HG02642 (cell line): ENCODE data around the gene SPON1.
"Not testable (repeated sequence)": the region's sequence is repeated elsewhere in the genome, so short reads cannot be mapped to it uniquely, and the experiment has no call there.

Experiments used
- ATAC-seq: cut with Tn5 transposase; IDR thresholded peaks from one replicate; pipeline ENCODE4 v1.9.1; 2021; ENCODE audit warnings: mild to moderate bottlenecking; ENCODE audit not compliant: unreplicated experiment, poor library complexity

SPON1 gene

DNA sequence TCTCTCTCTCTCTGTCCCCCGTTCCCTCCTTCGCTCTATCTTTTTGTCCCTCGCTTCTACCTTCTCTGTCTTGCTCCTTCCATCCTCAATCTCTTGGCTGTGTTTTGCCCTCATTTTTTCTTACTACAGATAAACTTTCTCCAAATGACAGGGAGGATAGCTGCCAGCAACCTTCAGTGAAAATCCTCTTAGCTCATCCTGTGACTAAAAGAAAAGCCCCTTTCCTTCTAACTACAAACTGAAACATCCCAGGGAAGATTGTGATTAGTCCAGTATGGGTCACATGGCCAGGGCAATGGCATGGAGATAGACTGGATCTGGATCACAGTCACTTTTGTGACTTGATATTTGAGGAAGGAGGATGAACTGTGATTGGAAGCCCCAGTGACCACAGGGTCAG, 10.4 kb downstream of the SPON1 start:
- no peak for ATAC-seq

GRCh38 chr11:13974631-13975030, 12.1 kb downstream of the SPON1 start:
- ATAC-seq: no peak

DNA sequence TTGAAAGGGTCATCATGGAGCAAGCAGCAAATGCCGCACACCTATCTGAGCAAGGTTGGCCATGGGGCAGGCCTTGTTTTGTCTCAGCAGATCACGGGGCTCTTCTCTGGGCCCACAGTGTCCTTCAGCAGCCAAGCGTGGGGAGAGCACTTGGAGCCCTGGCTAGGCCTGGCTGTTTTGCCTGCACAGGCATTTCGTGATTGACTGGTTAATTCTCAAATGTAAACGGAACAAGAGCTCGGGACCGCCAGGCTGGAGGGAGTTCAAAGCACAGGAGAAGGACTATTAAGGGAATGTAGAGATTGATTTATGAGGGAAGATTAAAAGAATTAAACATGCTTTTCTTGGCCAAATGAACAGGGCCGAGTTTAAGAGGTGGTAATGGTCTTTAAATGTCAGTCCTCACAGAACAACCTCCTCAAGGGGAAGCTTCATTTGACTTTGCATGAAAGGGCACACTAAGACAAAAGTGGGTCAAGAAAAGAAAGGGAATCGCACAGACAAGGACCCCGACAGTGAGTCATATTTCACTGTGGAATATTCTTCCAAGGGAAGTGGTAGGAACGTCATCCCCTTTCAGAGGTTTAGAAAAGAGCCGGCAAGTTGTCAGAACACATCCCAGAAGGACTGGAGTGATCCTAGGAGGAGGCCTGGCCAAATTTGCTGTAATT, 20.7 kb downstream of the SPON1 start:
- no peak for ATAC-seq

- ATAC-seq: no peak
Measured at GRCh38 chr11:13984616-13985450, 22.3 kb downstream of the SPON1 start.

GRCh38 chr11:13986695-13987094, 24.2 kb downstream of the SPON1 start:
- not testable (repeated sequence) for ATAC-seq

DNA sequence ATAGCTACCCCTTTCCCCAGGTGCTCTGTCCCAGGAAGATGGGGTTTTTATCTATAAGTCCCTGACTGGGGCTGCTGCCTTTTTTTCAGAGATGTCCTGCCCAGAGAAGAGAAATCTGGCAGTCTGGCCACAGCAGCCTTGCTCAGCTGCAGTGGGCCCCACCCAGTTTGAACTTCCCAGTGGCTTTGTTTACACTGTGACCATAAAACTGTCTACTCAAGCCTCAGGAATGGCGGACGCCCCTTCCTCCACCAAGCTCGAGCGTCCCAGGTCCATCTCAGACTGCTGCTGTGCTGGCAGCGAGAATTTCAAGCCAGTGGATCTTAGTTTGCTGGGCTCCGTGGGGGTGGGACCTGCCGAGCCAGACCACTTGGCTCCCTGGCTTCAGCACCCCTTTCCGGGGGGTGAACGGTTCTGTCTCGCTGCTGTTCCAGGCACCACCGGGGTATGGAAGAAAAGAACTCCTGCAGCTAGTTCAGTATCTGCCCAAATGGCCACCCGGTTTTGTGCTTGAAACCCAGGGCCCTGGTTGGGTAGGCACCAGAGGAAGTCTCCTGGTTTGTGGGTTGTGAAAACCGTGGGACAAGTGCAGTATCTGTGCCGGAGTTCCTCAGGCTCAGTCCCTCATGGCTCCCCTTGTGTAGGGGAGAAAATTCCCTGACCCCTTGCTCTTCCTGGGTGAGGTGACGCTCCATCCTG, 29.8 kb downstream of the SPON1 start:
- ATAC-seq: not testable (repeated sequence)

GRCh38 chr11:13993096-13993765, 30.7 kb downstream of the SPON1 start:
- no peak for ATAC-seq

DNA sequence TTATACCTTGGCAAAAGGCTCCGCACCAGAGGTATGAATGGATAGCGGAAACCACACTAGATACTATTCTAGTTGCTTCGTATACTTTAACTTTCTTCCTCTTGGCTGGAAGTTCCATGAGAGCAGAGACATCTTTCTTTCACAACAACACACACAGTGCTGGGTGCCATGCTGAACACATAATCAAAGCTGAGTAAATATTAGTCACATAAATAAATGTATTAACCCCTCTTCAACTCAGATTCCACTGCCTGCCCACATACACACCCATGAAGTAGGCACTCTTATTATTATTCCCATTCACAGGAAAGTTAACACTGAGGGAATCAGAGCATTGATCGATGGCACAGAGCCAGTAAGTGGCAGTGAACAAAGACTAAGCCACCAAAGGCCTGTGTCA, 35.4 kb downstream of the SPON1 start:
- ATAC-seq: no peak

GRCh38 chr11:13999704-14000103, 37.2 kb downstream of the SPON1 start:
- no peak for ATAC-seq

DNA sequence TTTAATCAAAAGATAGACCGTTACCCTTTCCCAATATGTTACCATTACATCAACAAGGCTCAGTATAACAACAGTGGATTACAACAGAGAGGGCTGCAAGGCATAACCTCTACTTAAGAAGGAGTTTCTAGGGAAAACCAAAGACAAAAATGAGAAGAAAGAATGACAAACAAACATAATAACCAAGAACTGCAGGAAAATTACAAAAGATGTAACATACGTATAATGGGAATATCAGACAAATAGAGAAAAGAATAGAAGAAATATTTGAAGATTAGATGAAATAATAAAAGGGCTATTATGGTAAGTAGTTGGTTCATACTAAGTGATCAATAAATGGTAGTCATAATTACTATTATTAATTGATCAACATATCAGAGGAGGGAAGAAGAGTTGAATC, 39.1 kb downstream of the SPON1 start:
- no peak for ATAC-seq

DNA sequence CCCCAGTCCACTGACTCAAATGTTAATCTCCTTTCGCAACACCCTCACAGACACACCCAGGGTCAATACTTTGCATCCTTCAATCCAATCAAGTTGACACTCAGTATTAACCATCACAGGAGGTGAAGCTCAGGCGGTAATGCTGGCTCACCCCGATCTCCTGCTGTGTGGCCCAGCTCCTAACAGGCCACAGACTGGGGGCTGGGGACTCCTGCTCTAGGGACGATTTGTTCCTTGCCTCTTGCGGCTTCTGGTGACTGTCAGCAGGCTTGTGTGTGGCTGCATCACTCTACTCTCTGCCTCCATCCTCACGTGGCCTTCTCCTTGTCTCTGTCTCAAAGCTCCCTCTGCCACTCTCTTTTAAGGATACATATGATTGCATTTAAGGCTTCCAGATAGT, 45.0 kb downstream of the SPON1 start:
- ATAC-seq: no peak

- no peak for ATAC-seq
Measured at GRCh38 chr11:14010665-14011064, 48.1 kb downstream of the SPON1 start.

GRCh38 chr11:14012846-14013245, 50.3 kb downstream of the SPON1 start:
- no peak for ATAC-seq

- no peak for ATAC-seq
Measured at GRCh38 chr11:14015711-14016110, 53.2 kb downstream of the SPON1 start.

GRCh38 chr11:14018441-14018840, 55.9 kb downstream of the SPON1 start:
- ATAC-seq: no peak

DNA sequence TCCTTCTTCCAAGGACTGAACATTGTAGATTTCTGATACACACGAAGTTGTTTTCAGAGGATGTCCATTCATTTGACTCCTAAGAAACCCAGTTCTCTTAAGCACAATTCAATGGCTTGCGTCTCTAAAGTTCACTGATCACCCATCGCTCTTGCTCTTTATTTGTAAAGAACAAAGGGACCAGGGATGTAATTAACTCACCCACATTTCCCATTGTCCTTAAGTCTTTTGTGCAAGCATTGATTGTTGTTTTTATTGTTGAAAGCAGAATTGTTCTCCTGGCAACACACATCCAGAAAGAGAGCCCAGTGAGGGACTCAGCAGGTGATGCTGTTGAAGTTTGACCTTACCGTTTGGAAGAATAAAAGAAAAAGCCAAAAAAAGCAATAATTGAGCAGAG, 59.2 kb downstream of the SPON1 start:
- no peak for ATAC-seq

DNA sequence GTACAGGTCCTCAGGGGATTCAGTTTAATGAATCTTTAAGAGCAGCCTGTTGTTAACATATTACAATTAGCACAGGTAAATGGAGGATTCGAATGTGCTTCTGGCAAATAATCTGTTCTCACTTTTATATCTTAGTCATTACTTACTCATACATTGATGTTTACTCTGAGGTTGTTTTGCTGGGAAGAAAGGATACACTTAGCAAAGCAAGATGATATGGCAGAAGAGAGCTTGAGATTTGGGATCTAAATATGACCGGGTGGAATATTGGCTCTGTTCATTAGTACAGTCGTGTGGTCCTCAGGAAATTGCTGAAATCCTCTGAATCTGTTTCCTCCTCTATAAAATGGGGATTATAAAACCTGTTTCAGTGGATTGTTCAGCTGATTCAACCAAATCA, 59.7 kb downstream of the SPON1 start:
- ATAC-seq: no peak

GRCh38 chr11:14022821-14023220, 60.3 kb downstream of the SPON1 start:
- ATAC-seq: no peak

DNA sequence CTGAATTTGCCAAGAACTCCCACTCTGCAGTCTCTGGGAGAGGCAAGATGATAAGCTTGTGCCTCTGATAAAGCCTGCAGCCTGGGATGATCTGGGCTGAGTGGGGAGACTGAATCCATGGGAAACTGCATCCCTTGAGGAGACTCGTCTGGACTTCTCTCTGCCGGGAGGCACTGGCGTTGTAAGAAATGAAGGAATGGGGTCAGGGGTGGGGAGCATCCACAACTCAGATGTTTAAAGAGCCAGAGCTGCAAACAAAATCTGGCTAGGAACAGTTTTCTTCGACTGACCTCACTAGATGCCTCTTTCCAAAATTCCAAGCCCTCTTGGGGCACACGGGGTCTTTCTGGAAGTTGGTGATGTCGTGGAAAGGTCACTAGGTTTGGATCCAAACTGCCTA, 64.4 kb downstream of the SPON1 start:
- no peak for ATAC-seq

DNA sequence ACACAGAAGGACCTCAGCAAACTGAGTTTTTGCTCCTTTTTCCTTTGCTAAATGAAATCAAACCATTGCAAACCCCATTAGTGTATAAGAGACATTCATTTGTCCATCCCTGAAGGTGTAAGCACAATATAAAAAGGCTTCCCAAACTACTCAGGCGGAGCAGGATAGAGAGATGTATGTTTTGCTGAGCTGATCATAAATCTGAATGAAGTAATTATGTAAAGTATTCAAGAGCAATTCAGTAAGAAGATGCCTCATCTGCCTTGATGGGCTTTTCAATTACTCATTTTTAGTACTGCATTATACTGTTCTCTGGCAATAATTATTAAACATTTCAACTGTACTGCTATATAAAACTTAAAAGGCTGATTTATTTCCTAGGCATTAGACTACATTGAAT, 65.0 kb downstream of the SPON1 start:
- ATAC-seq: no peak

DNA sequence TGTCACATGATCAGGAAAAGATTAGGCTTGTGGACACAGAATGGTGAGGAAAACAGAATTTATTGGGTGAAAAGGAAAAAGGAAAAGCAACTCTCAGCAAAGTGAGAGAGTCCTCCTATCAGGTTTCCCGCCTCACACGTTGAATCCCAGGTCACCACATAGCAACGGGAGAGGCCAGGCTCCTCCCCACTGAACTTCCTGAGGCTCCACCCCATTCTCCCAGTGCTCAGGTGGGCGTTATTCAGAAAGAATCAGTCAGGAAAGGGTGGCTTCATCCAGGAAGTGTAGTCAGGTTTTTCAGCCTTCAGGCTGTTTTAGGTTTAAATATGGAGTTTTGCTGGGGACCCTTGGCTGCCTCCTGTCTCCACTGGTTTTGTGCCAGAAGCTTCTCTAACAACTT, 66.9 kb downstream of the SPON1 start:
- ATAC-seq: no peak
